ENCODE data around the gene GOSR1.
"Not testable (repeated sequence)": the region's sequence is repeated elsewhere in the genome, so short reads cannot be mapped to it uniquely, and the experiment has no call there.

GOSR1 gene

GRCh38 chr17:30566516-30567225 is 89.5 kb downstream of the GOSR1 start:
- not testable (repeated sequence) for H3K9me3 Mint-ChIP-seq; H3K36me3 Mint-ChIP-seq (ENCODE audit: low read depth); H3K27me3 Mint-ChIP-seq (ENCODE audit: low read depth); H3K4me1 Mint-ChIP-seq (ENCODE audit: low read depth); H3K4me3 Mint-ChIP-seq; DNase-seq (ENCODE audit: low spot score); H3K27ac Mint-ChIP-seq

GRCh38 chr17:30567231-30568116 is 90.3 kb downstream of the GOSR1 start:
- H3K4me3 Mint-ChIP-seq, result no peak overlapping the region
- no peak for DNase-seq (ENCODE audit: low spot score)
- no peaks in the 10 kb centered on the region for H3K36me3 Mint-ChIP-seq (ENCODE audit: low read depth)
- H3K27me3 Mint-ChIP-seq (ENCODE audit: low read depth), result peaks cover 3% of the 10 kb centered on the region
- H3K9me3 Mint-ChIP-seq, result no peaks in the 10 kb centered on the region
- no peaks in the 10 kb centered on the region for H3K4me1 Mint-ChIP-seq (ENCODE audit: low read depth)
- H3K27ac Mint-ChIP-seq, result no peak overlapping the region

GRCh38 chr17:30568117-30568430 is 90.9 kb downstream of the GOSR1 start:
- Mint-ChIP-seq H3K36me3 (ENCODE audit: low read depth) (no peaks in the 10 kb centered on the region), H3K27me3 (ENCODE audit: low read depth) (peaks cover under 1% of the 10 kb centered on the region), H3K4me3 (no peak overlapping the region), H3K4me1 (ENCODE audit: low read depth) (no peaks in the 10 kb centered on the region), H3K27ac (no peak overlapping the region), H3K9me3 (no peaks in the 10 kb centered on the region)
- DNase-seq (ENCODE audit: low spot score), result no peak

- H3K36me3 Mint-ChIP-seq (ENCODE audit: low read depth); H3K4me3 Mint-ChIP-seq; DNase-seq (ENCODE audit: low spot score); H3K9me3 Mint-ChIP-seq; H3K27ac Mint-ChIP-seq; H3K4me1 Mint-ChIP-seq (ENCODE audit: low read depth); H3K27me3 Mint-ChIP-seq (ENCODE audit: low read depth): not testable (repeated sequence)
Observed at GRCh38 chr17:30569531-30570175, 92.4 kb downstream of the GOSR1 start.

- Mint-ChIP-seq H3K36me3 (ENCODE audit: low read depth) (no peaks in the 10 kb centered on the region), H3K27ac (no peak overlapping the region), H3K27me3 (ENCODE audit: low read depth) (no peaks in the 10 kb centered on the region), H3K4me3 (no peak overlapping the region), H3K4me1 (ENCODE audit: low read depth) (no peaks in the 10 kb centered on the region), H3K9me3 (no peaks in the 10 kb centered on the region)
- DNase-seq (ENCODE audit: low spot score), result no peak
Observed at GRCh38 chr17:30570191-30570590, 93.0 kb downstream of the GOSR1 start.

GRCh38 chr17:30570596-30571265 is 93.5 kb downstream of the GOSR1 start:
- no peak overlapping the region for H3K4me3 Mint-ChIP-seq

GRCh38 chr17:30571404-30571803 is 94.2 kb downstream of the GOSR1 start:
- not testable (repeated sequence) for H3K27ac Mint-ChIP-seq; H3K4me1 Mint-ChIP-seq (ENCODE audit: low read depth); DNase-seq (ENCODE audit: low spot score); H3K36me3 Mint-ChIP-seq (ENCODE audit: low read depth); H3K9me3 Mint-ChIP-seq; H3K4me3 Mint-ChIP-seq; H3K27me3 Mint-ChIP-seq (ENCODE audit: low read depth)

More at GRCh38 chr17:30570596-30571265, 93.5 kb downstream of the GOSR1 start:
- no peak for DNase-seq (ENCODE audit: low spot score)
- H3K9me3 Mint-ChIP-seq, result no peaks in the 10 kb centered on the region
- no peak overlapping the region for H3K27ac Mint-ChIP-seq
- no peaks in the 10 kb centered on the region for H3K27me3 Mint-ChIP-seq (ENCODE audit: low read depth)
- no peaks in the 10 kb centered on the region for H3K36me3 Mint-ChIP-seq (ENCODE audit: low read depth)
- no peaks in the 10 kb centered on the region for H3K4me1 Mint-ChIP-seq (ENCODE audit: low read depth)

GRCh38 chr17:30571921-30572320 is 94.7 kb downstream of the GOSR1 start:
- no peaks in the 10 kb centered on the region for H3K4me1 Mint-ChIP-seq (ENCODE audit: low read depth)
- no peaks in the 10 kb centered on the region for H3K36me3 Mint-ChIP-seq (ENCODE audit: low read depth)
- no peak overlapping the region for H3K27ac Mint-ChIP-seq
- DNase-seq (ENCODE audit: low spot score), result no peak
- H3K4me3 Mint-ChIP-seq, result no peak overlapping the region
- no peaks in the 10 kb centered on the region for H3K27me3 Mint-ChIP-seq (ENCODE audit: low read depth)
- no peaks in the 10 kb centered on the region for H3K9me3 Mint-ChIP-seq

GRCh38 chr17:30572651-30573554 is 95.7 kb downstream of the GOSR1 start:
- not testable (repeated sequence) for H3K4me1 Mint-ChIP-seq (ENCODE audit: low read depth); H3K9me3 Mint-ChIP-seq; H3K4me3 Mint-ChIP-seq; DNase-seq (ENCODE audit: low spot score); H3K27me3 Mint-ChIP-seq (ENCODE audit: low read depth); H3K36me3 Mint-ChIP-seq (ENCODE audit: low read depth); H3K27ac Mint-ChIP-seq

GRCh38 chr17:30573603-30574175 is 96.5 kb downstream of the GOSR1 start:
- Mint-ChIP-seq H3K4me1 (ENCODE audit: low read depth) (no peaks in the 10 kb centered on the region), H3K4me3 (no peak overlapping the region), H3K27me3 (ENCODE audit: low read depth) (no peaks in the 10 kb centered on the region), H3K36me3 (ENCODE audit: low read depth) (no peaks in the 10 kb centered on the region), H3K27ac (no peak overlapping the region), H3K9me3 (no peaks in the 10 kb centered on the region)
- no peak for DNase-seq (ENCODE audit: low spot score)

GRCh38 chr17:30574309-30574708 is 97.1 kb downstream of the GOSR1 start:
- H3K4me1 Mint-ChIP-seq (ENCODE audit: low read depth); H3K27ac Mint-ChIP-seq; DNase-seq (ENCODE audit: low spot score); H3K36me3 Mint-ChIP-seq (ENCODE audit: low read depth); H3K4me3 Mint-ChIP-seq; H3K27me3 Mint-ChIP-seq (ENCODE audit: low read depth); H3K9me3 Mint-ChIP-seq: not testable (repeated sequence)

- not testable (repeated sequence) for H3K4me3 Mint-ChIP-seq; DNase-seq (ENCODE audit: low spot score); H3K27me3 Mint-ChIP-seq (ENCODE audit: low read depth); H3K9me3 Mint-ChIP-seq; H3K27ac Mint-ChIP-seq; H3K4me1 Mint-ChIP-seq (ENCODE audit: low read depth); H3K36me3 Mint-ChIP-seq (ENCODE audit: low read depth)
Observed at GRCh38 chr17:30574806-30575205, 97.6 kb downstream of the GOSR1 start.

Data from T-helper 2 cell treated with Interferon-gamma antibody and Interleukin-4, amounts not matched to agents 5 μg/mL and 100 μg/mL, for 36 hours (primary cell).